CD14-positive monocyte (primary cell): ENCODE results near the gene PTGIR. TPM values are rescaled to one million over a fixed set of nuclear protein-coding genes. Genes with fewer than 3 reads are reported as not detected.

ENCODE experiments used
- DNase-seq, 3 donors: peaks; one replicate each; pipeline ENCODE4 v3.0.0-alpha.2; 2011 to 2022
- H2AFZ ChIP-seq: 2 replicates; pipeline ENCODE4 v1.6.0; 2012; ENCODE audit warnings: mild to moderate bottlenecking, low read depth, low read length, inconsistent platforms; ENCODE audit not compliant: insufficient read depth, poor library complexity, severe bottlenecking
- H3K27ac ChIP-seq, 2 donors: 1 replicate in 1 of 2; 2 replicates in 1 of 2; pipeline ENCODE4 v1.5.1; 2012 to 2013; ENCODE audit warnings: low read length in 2 of 2, control low read depth in 1 of 2, inconsistent platforms in 1 of 2, low read depth in 1 of 2, mild to moderate bottlenecking in 1 of 2
- H3K27me3 ChIP-seq, 2 donors: one replicate each; pipeline versions ENCODE4 v1.6.0 to v1.6.1; 2011 to 2013; ENCODE audit warnings: low read length in 2 of 2; ENCODE audit not compliant: control insufficient read depth in 2 of 2, insufficient read depth in 2 of 2
- H3K36me3 ChIP-seq, 2 donors: replicated peaks in 1 of 2; 1 replicate in 1 of 2; 2 replicates in 1 of 2; pipeline versions ENCODE4 v1.5.1 to v1.6.1; 2012 to 2013; ENCODE audit warnings: low read length in 2 of 2, control low read depth in 1 of 2, inconsistent platforms in 1 of 2, mild to moderate bottlenecking in 1 of 2; ENCODE audit not compliant: insufficient read depth in 2 of 2, control insufficient read depth in 1 of 2
- H3K4me1 ChIP-seq, 2 donors: 1 replicate in 1 of 2; 2 replicates in 1 of 2; pipeline versions ENCODE4 v1.5.1 to v1.6.1; 2012 to 2013; ENCODE audit warnings: low read length in 2 of 2, control low read depth in 1 of 2, inconsistent platforms in 1 of 2, mild to moderate bottlenecking in 1 of 2, moderate library complexity in 1 of 2; ENCODE audit not compliant: insufficient read depth in 2 of 2, control insufficient read depth in 1 of 2
- H3K4me2 ChIP-seq: replicated peaks from 2 replicates; pipeline ENCODE3; 2012; ENCODE audit warnings: low read length, moderate library complexity, mild to moderate bottlenecking; ENCODE audit not compliant: poor library complexity, severe bottlenecking; ENCODE audit errors: extremely low read depth
- H3K4me3 ChIP-seq, 3 experiments: fragments of 200-600 bp in 1 of 3; sonication (generic) in 1 of 3; replicated peaks in 1 of 3; 1 replicate in 2 of 3; 2 replicates in 1 of 3; pipeline ENCODE4 v1.5.1; 2011 to 2013; ENCODE audit warnings: low read length in 3 of 3, mild to moderate bottlenecking in 3 of 3, control low read depth in 2 of 3, low read depth in 2 of 3, inconsistent platforms in 1 of 3, moderate library complexity in 1 of 3
- H3K79me2 ChIP-seq: 2 replicates; pipeline ENCODE4 v1.6.0; 2012; ENCODE audit warnings: mild to moderate bottlenecking, control low read depth, inconsistent platforms, low read length, moderate library complexity; ENCODE audit not compliant: insufficient read depth
- H3K9ac ChIP-seq: 2 replicates; pipeline ENCODE4 v1.6.0; 2017; ENCODE audit warnings: low read length, mild to moderate bottlenecking; ENCODE audit not compliant: insufficient read depth, poor library complexity, severe bottlenecking
- H3K9me3 ChIP-seq, 2 donors: replicated peaks in 1 of 2; 1 replicate in 1 of 2; 2 replicates in 1 of 2; pipeline versions ENCODE4 v1.5.1 to v1.6.1; 2012 to 2013; ENCODE audit warnings: low read length in 2 of 2, control low read depth in 1 of 2; ENCODE audit not compliant: control insufficient read depth in 1 of 2, insufficient read depth in 1 of 2
- H4K20me1 ChIP-seq: 2 replicates; pipeline ENCODE4 v1.6.0; 2012; ENCODE audit warnings: mild to moderate bottlenecking, low read length, control low read depth, moderate library complexity; ENCODE audit not compliant: insufficient read depth
- H3K27ac Mint-ChIP-seq, 7 donors: one replicate each; pipeline ENCODE4 v1.8.0; 2020; ENCODE audit warnings: mild to moderate bottlenecking in 7 of 7, mixed read lengths in 7 of 7, moderate library complexity in 6 of 7, inconsistent platforms in 2 of 7
- H3K27me3 Mint-ChIP-seq, 3 donors: one replicate each; pipeline ENCODE4 v1.8.0; 2021 to 2022; ENCODE audit warnings: low read depth in 3 of 3, mild to moderate bottlenecking in 3 of 3, mixed read lengths in 3 of 3, moderate library complexity in 3 of 3, inconsistent platforms in 1 of 3
- H3K36me3 Mint-ChIP-seq, 2 donors: one replicate each; pipeline ENCODE4 v1.8.0; 2020; ENCODE audit warnings: mixed read lengths in 2 of 2, inconsistent platforms in 1 of 2, mild to moderate bottlenecking in 1 of 2
- H3K4me1 Mint-ChIP-seq: one replicate; pipeline ENCODE4 v1.8.0; 2020; ENCODE audit warnings: mild to moderate bottlenecking, mixed read lengths
- H3K4me3 Mint-ChIP-seq, 2 donors: one replicate each; pipeline ENCODE4 v1.8.0; 2020; ENCODE audit warnings: mild to moderate bottlenecking in 2 of 2, mixed read lengths in 2 of 2, moderate library complexity in 1 of 2
- H3K9me3 Mint-ChIP-seq, 7 donors: one replicate each; pipeline ENCODE4 v1.8.0; 2020 to 2022; ENCODE audit warnings: mixed read lengths in 7 of 7, mild to moderate bottlenecking in 6 of 7, moderate library complexity in 6 of 7, inconsistent platforms in 2 of 7
- CTCF ChIP-seq: fragments of 200-600 bp; IDR thresholded peaks from one replicate; pipeline ENCODE4 v1.8.0; 2022; ENCODE audit warnings: antibody characterized with exemption, mild to moderate bottlenecking
- WGBS: methylation state at CpG from one replicate; pipeline ENCODE4 v1.1.5; 2013; ENCODE audit warnings: missing lambda C conversion rate; ENCODE audit not compliant: insufficient coverage; 5-methylcytosine and 5-hydroxymethylcytosine counted together
- intact Hi-C, 2 donors: fragments of 100-400 bp; cut with micrococcal nuclease; formaldehyde crosslinking; loops; one replicate each; pipeline versions ENCODE4 v1.15.0 to v1.15.1; 2023
- polyA plus RNA-seq, 3 donors: library from polyadenylated mRNA; depleted of rRNA in 1 of 3; unstranded in 2 of 3; stranded (reverse) in 1 of 3; fragments of 300-500 nt in 2 of 3; fragments of >200 nt in 1 of 3; fragmentation: Illumina TruSeq in 2 of 3; gene quantifications; 1 replicate in 2 of 3; 2 replicates in 1 of 3; pipeline ENCODE4 v1.2.3, GENCODE V29; 2012 to 2021

PTGIR gene
- polyA plus RNA-seq, 3 donors = 12.8 to 51.2 (median 14.1) TPM

GRCh38 chr19:46660551-46661019 is 35.7 kb upstream of the PTGIR start:
- Histone ChIP-seq H3K4me3 (peak overlapping the region; percentile 23 to 63 (median 29)), H3K27ac (peak overlapping the region in 1 of 2 donors; percentile 45)

GRCh38 chr19:46660008-46660517 is 35.2 kb upstream of the PTGIR start:
- H3K27me3 Mint-ChIP-seq = peaks cover 39 to 60% (median 49%) of the 10 kb centered on the region in 3 donors
- DNase-seq = peak in 1 of 3 donors; percentile 27
- Histone ChIP-seq H4K20me1 (no peaks in the 10 kb centered on the region), H3K27me3 (peaks cover 28 to 30% of the 10 kb centered on the region in 2 donors), H3K4me2 (peak overlapping the region; percentile 74), H3K79me2 (no peaks in the 10 kb centered on the region), H3K4me3 (peak overlapping the region in 2 of 3 experiments; percentile 23 to 63), H3K9me3 (no peaks in the 10 kb centered on the region), H3K9ac (peak overlapping the region; percentile 64), H3K27ac (no peak overlapping the region), H3K36me3 (no peaks in the 10 kb centered on the region), H3K4me1 (peaks cover 27 to 31% of the 10 kb centered on the region in 2 donors), H2AFZ (peak overlapping the region; percentile 81)
- peak overlapping the region; percentile 76 to 95 for H3K4me3 Mint-ChIP-seq
- TF ChIP-seq CTCF = no peak
- peaks cover 20% of the 10 kb centered on the region for H3K4me1 Mint-ChIP-seq
- intact Hi-C loops = loop anchor here (5.0 to 10.0 kb wide), 3 partner anchors 48 to 135 kb away; no protein-coding TSS in a partner anchor
- peaks cover 3 to 4% of the 10 kb centered on the region in 2 donors for H3K36me3 Mint-ChIP-seq
- H3K27ac Mint-ChIP-seq = peak overlapping the region in 6 of 7 donors; percentile 1 to 84 (median 66)
- WGBS = 3% methylated on average over 6 of the region's 14 CpGs
- H3K9me3 Mint-ChIP-seq = peaks cover 0 to 6% (median 4%) of the 10 kb centered on the region in 7 donors

More at GRCh38 chr19:46660551-46661019, 35.7 kb upstream of the PTGIR start:
- H3K9me3 ChIP-seq = no peaks in the 10 kb centered on the region
- peaks cover 0 to 6% (median 4%) of the 10 kb centered on the region in 7 donors for H3K9me3 Mint-ChIP-seq
- peaks cover 28 to 29% of the 10 kb centered on the region in 2 donors for H3K27me3 ChIP-seq
- H3K36me3 Mint-ChIP-seq = peaks cover 3 to 4% of the 10 kb centered on the region in 2 donors
- peaks cover 20% of the 10 kb centered on the region for H3K4me1 Mint-ChIP-seq
- under 1% methylated on average over 38 of the region's 40 CpGs for WGBS
- no peak for TF ChIP-seq CTCF
- H3K4me3 Mint-ChIP-seq = peak overlapping the region; percentile 76 to 95
- peak overlapping the region; percentile 74 for H3K4me2 ChIP-seq
- H3K79me2 ChIP-seq = no peaks in the 10 kb centered on the region
- H3K36me3 ChIP-seq = no peaks in the 10 kb centered on the region
- H4K20me1 ChIP-seq = no peaks in the 10 kb centered on the region
- H3K9ac ChIP-seq = peak overlapping the region; percentile 64
- H3K27me3 Mint-ChIP-seq = peaks cover 38 to 56% (median 49%) of the 10 kb centered on the region in 3 donors
- H3K27ac Mint-ChIP-seq = peak overlapping the region in 1 of 7 donors; percentile 77
- H2AFZ ChIP-seq = peak overlapping the region; percentile 81
- intact Hi-C loops = loop anchor here (1.0 to 10.0 kb wide), 4 partner anchors 26 to 136 kb away; no protein-coding TSS in a partner anchor
- no peak for DNase-seq
- H3K4me1 ChIP-seq = peaks cover 27 to 31% of the 10 kb centered on the region in 2 donors
